ENCODE data around the gene AMPD2.

DNA sequence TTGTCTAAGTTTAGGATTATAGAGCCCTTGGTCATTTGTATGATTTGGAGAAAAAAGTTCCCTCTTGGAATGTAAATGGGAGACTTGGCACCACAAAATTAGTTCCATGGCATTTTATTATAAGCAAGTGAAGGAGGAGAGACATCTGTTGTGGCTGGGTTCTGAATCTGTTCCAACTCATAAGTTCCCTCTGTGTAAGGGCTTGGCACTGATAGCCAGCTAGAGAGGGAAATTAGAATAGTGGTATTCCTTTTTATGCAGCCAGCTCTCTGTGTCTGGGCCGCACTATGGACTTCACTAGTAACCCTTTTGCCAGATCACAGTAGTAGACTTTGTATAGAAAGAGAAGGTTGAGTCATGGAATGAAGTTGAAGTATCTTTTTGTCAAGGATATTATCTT, 40.1 kb upstream of the AMPD2 start:
- TF ChIP-seq, protein P1, sequence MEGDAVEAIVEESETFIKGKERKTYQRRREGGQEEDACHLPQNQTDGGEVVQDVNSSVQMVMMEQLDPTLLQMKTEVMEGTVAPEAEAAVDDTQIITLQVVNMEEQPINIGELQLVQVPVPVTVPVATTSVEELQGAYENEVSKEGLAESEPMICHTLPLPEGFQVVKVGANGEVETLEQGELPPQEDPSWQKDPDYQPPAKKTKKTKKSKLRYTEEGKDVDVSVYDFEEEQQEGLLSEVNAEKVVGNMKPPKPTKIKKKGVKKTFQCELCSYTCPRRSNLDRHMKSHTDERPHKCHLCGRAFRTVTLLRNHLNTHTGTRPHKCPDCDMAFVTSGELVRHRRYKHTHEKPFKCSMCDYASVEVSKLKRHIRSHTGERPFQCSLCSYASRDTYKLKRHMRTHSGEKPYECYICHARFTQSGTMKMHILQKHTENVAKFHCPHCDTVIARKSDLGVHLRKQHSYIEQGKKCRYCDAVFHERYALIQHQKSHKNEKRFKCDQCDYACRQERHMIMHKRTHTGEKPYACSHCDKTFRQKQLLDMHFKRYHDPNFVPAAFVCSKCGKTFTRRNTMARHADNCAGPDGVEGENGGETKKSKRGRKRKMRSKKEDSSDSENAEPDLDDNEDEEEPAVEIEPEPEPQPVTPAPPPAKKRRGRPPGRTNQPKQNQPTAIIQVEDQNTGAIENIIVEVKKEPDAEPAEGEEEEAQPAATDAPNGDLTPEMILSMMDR (IDR thresholded peaks at IDR 0.05): no peak
- no peak for TF ChIP-seq POLR2A (IDR thresholded peaks at IDR 0.05)
- TF ChIP-seq EP300 (IDR thresholded peaks at IDR 0.05): no peak

Measured in sigmoid colon (tissue), 4 donors.